Measurements from ENCODE around the gene SDK1. TPM values are rescaled to one million over a fixed set of nuclear protein-coding genes. Genes with fewer than 3 reads are reported as not detected.
"Not testable (repeated sequence)": the region's sequence is repeated elsewhere in the genome, so short reads cannot be mapped to it uniquely, and the experiment has no call there.

Gene SDK1
- polyA plus RNA-seq, 1 donor: 7.1 TPM

DNA sequence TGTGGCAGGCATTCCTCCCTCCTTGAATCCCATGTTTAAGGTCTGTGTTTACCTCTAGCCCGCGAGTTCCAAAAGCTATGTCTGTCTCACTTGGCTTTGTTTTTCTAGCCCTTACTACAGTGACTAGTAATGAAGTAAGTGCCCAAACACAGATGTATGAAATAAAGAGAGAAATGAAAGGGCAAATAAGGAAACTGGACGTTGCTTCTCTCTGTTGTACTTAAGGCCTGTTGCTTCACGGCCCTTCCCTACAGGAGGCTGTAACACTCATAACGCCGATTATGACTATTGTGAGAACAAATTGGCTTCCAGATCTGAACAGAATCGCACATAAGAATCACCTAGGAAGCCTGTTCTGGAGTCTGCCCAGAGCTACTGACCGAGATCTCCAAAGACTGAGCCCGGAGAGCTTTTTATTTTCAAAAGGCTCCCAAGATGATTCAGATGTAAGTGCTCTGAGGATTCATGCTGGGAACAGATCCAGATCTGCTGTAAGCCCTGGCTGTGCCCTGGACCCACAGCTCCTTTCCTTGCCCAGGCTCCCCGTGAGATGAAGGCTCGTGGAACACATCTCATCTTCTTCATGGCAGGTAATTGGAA is 432.6 kb downstream of the SDK1 start:
- DNase-seq: no peak

DNA sequence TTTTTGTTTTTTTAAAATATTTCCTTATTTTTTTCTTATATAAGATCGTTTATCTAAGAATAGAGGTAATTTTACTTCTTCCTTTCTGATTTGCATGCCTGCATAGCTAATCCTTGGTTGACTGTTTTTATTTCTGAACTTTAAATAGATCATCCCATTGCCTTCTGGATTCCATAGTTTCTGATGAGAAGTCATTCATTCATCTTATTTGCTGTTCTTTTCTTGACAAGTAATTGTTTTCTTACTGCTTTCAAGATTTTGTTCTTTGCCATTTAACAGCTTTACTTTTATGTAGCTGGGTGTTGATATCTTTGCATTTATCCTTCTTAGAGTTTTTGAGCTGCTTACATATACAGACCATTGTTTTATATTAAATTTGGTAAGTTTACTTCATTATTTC is 437.9 kb downstream of the SDK1 start:
- no peak for DNase-seq

DNA sequence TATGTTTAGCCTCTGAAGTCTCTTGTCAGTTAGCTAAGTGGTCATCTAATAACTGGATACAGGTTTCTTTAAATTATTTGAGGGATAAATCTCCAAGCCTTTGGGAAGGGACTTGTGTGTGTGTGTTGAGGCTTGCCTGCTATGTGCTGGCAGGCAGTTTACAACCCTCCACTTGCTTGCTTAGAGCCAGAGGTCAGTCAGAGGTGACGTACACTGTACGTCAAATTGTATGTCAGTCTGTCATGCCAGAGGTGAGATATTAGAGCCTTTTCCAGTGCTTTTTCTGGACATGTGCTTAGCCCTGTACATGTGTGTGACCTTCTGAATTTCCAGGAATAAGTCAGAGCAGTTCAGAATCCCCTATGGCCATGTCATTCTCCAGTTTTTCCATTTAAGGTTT is 438.9 kb downstream of the SDK1 start:
- DNase-seq: no peak

DNA sequence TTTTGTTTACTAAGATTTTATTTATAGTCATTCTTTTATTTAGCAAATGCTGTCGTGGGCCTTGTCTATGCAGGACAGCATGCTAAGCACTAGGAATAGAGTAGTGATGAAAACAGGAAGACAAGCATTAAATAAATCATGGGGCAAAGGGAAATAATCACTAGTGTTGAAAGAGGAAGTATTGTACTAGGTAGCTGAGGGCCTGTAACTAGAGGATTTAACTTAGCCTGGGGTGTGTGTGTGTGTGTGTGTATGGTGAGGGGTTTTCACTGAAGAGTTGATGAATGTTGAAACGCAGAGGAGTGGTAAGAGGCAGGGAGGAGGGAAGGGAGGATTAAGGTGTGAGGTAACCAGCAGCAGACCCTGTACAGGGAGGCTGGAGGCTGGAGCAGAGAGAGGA is 446.4 kb downstream of the SDK1 start:
- no peak for DNase-seq

DNA sequence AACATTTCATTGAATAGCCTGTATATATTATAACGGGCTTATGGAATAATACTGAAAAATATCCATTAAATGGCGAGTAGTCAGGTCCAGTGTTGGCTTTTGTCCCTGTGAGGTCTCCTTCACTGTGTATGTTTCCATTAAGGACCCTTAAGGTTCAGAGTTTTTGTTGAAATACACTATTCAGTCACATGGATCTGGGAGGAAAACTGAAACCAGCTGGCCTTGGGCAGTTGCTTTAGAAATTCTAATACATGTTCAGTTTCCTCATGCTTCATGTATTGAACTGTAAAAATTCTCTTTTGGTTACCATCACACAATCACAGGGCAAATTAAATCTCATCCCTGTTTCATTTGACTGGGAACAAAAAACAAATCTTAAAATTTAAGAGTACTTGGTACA is 447.3 kb downstream of the SDK1 start:
- DNase-seq: no peak

DNA sequence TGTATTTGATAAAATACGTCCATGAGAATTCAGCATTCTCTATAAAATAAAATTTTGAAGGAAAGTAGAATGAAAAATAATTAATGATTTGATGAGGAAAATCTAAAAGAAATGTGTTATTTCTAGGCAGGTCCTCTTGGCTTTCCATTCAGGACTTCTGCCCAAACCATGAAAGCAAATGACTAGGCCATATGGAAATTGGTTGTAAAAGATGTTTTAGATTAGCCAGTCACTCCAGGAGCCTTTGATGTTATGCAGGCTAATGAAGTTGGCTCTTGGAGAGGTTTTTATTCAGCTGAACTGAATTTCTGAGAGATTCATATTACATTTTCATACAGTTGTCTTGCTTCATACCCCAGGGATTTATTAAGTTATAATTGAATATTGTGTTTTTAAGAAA is 452.8 kb downstream of the SDK1 start:
- DNase-seq: no peak

DNA sequence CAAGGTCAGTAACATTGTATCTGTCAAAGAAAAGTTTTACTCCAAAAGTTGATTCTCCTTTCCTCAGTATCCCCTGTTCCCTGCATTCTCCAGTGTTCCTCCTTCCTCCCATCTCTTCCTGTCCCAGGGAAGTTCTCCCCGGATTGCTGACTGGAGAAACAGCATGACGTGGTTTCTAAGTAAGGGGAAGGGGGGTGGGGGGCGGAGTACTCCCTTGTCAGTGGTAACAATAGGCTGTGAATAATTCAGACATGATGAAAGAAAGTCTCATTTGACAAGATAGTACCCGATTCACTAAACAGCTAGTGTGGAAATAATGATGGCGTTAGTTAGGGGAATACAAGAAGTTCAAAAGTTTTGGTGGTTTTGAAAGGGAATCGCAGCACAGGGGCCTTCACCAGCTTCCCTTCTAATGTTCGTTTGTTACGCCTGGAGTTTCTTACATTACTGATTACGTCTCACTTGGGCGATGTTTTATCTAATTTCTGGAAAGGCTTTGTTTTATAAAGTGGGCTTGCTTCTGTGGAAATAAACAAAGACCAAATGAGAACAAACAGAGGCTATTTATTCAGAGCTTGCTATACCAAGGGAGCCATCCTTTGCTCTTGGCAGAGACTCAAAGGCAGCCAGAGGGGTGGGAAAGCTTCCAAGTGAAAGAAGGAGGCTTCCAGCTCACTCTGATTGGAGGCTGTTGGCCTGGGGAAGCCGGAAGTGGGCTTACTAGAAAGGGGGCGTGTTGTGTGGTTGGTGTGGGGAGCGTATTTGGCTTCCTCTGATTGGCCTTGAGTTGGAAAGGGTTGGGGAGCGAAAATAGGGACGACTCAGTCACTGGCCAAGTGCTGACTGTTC is 453.7 kb downstream of the SDK1 start:
- no peak for DNase-seq

DNA sequence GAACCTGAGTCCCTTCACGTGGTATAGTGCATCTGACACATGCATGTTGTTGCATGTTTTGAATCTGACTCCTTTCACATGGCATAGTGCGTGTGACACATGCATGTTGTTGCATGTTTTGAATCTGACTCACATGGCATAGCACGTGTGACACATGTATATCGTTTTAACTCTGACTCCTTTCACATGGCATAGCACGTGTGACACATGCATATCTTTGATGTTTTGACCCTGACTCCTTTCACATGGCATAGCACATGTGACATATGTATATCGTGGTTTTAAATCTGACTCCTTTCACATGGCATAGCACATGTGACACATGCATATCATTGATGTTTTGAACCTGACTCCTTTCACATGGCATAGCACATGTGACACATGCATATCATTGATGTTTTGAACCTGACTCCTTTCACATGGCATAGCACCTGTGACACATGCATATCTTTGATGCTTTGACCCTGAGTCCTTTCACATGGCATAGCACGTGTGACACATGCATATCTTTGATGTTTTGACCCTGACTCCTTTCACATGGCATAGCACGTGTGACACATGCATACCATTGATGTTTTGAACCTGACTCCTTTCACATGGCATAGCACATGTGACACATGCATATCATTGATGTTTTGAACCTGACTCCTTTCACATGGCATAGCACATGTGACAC is 454.9 kb downstream of the SDK1 start:
- not testable (repeated sequence) for DNase-seq

DNA sequence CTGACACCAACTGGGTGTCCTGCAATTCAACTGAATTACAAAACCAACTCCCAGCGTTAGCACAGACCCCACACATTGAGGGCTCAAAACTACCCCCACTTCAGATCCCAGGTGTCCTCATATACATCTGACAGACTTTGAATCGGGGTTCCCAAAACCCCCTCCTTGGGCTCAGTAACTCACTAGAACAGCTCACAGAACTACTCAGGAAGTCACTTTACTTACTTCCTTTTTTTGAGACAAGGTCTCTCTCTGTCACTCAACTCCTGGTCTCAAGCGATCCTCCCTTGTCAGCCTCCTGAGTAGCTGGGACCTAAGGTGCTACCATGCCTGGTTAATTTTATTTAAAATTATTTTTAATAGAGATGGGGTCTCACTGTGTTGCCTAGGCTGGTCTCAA is 456.0 kb downstream of the SDK1 start:
- DNase-seq: no peak

DNA sequence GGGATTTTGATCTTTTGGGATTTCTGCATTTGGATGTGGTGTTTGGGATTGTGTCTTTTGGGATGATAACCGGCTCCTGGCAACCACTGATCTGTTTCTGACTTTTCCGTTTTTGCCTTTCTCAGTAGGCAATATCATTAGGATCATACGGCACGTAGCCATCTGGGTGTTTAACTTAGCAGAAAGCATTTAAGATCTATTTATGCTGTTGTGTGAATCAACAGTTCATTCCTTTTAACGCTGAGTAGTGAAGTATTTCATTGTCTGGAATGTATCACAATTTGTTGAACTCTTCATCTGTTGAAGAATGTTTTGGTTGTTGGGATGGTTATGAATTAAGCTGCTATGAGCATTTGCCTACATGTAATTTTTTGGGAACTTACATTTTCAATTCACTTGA is 459.6 kb downstream of the SDK1 start:
- no peak for DNase-seq

DNA sequence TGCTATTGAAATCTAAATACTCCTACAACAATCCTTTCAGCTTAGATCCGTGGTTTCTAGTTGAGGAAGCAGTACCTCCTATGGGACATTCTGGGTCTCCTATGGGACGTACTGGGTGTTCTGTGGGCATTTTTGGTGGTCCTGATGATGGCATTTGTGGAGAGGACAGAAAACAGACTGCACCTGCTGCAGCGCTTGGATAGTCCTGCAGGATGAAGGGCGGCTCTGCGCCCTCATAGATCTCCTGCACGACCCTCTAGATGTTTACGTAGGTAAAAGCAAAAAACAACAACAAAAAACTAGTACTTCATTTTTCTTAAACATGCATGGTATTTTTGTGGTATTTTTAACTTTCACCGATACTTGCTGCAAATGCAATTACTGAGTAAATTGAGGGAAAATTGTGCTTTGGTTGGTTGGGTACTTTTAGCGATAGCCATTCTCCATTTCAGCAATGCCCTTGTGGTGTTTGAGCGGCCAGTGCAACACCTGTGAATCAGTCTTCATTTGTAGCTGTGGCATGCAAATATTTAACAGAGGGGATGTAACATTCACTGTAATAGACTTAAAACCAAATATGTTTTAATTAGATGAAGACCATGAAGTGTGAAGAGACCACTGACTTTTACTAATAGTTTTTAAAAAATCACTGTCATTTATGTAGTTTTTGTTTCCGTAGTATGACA is 461.2 kb downstream of the SDK1 start:
- no peak for DNase-seq

DNA sequence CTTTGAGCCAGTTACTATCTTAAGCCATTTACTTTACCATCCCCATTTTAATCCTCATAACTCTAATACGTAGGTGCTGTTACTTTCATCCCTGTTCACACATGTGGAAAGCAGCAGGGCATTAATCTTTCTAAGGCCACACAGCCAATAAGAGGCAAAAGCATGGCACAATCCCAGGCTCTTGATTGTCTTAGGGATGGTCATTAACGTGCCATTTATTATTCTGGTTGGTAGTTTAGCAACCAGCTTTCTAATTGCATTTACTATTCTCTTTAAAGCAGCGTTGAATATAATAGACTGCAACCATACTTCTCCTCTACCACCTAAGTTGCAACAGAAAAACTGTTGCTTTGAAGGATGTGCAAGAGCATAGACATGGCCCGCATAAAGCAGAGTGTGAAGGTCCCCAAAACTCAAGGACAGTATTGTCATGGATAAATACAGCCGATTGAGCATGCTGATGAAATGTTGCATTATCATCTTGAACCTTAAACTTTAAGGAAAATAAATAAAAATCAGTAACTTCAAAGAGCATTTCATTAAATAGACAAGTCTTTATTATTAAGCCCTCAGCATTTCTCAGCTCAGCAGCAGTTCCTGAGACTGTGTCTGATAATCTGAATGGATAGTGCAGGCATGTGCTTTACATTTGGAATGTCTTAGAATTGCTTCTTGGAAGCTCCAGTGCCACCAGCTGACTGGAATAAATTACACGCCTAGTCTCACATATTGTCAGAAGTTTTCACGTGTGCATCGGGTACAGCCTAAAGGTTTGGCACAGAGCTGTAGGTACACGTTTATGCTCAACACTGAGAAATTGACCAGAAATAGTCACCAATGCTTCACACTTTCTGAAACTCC is 467.1 kb downstream of the SDK1 start:
- DNase-seq: no peak

DNA sequence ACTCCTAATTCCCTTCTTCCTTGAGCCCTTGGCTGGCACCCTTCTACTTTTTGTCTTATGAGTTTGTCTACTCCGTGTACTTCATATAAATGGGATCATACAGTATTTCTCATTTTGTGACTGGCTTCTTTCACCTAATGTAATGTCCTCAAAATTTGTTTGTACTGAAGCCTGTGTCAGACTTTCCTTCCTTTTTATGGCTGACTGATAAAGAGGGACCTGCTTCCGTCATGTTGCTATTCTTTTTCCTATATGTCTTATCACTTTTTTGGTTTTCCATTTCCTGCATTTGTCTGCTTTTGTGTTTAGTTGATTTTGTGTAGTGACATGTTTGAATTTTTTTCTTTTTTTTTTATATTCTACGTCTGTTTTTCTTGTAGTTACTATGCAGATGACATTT is 470.9 kb downstream of the SDK1 start:
- no peak for DNase-seq

DNA sequence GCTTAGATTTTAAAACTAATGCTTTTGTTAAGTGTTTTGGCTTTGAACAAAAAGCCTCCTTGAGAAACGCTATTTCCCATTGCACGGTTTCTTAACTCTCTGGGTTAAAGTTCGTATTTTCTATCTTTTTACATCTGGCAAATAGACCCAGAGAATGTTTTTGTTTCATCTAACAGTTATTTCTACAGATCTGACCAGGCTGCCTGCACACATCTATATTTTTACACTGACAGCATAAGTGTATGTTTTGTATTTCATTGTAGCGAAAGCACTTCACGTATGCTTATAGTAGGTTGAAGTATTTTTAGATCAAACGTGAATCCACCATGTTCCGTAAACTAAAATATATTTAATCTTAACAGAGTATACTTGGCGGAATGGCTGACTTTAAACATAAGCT is 477.3 kb downstream of the SDK1 start:
- no peak for DNase-seq

DNA sequence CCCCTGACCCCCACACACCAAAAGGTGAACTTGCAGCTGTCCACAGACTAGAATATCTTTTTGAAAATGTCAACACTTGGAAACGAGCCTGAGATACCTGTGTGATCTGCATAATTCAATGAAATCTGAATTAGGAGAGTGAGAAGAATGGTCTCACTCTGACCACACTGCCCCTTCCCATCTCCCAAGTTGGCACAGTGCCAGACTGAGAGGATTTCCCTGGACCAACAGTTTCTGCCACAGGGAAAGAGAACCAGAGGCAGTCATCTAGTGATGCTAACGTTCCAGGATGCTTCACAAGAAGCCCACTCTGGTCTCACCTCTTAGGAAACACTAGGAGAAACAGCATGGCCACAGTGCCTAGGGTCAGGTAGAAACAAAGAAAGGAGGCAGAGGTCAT is 479.0 kb downstream of the SDK1 start:
- no peak for DNase-seq

DNA sequence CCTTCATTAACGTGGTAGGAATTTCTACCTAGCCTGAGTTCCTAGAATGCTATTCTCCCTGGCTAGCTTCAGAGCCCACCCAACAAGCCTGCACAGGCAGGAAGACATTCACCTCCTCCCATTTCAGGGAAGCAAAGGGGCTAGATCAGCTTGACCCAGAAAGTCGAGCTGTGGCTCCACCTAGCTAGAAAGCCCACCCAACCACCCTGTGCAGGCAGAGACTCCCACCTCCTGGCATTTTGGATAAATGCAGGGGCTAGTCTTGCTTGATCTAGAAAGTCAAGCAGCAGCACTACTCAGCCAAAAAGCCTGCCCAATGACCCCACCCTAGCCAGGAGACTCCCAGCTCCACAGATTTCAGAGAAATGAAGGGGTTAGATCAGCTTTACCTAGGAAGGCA is 479.5 kb downstream of the SDK1 start:
- DNase-seq: no peak

DNA sequence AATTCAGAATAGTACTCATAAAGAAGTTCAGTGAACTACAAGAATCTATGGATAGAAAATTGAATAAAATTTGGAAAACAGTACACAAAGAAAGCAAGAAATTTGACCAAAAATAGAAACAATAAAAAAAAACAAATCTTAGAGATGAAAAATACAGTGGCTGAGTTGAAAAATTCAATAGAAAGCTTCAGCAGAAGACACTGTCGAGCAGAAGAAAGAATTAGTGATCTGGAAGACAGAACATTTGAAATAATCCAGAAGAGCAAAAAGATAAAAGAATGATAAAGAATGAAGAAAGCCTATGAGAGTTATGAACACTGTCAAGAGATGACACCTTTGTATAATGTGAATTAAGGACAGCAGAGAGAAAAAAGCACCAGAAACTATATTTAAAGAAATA is 480.6 kb downstream of the SDK1 start:
- no peak for DNase-seq

DNA sequence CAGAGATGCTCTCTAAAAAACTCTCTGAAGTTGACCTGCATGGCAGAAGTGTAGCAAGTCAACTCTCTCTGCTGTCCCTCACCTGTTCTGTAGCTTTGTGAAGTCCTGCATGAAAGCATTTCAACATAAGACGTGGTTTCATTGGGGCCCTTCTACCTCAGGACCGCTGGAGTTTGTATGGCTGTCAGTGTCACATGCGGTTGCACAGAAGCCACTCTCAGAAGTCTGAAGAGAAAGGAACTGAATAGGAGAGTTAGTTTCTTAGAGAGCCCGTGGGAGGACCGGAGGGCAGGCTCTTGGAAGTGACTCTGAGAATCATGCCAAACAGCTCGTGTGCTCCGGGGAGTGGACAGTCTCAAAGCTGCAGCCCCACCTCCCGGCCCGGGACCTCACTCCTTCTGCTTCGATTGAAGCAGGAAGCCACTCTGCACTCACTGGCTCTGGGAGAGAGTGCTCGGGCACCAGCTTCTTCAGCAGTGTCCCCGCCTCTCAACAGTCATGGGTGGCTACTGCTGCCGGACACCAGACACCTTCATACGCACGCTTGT is 486.7 kb downstream of the SDK1 start:
- DNase-seq: peak; percentile 19

DNA sequence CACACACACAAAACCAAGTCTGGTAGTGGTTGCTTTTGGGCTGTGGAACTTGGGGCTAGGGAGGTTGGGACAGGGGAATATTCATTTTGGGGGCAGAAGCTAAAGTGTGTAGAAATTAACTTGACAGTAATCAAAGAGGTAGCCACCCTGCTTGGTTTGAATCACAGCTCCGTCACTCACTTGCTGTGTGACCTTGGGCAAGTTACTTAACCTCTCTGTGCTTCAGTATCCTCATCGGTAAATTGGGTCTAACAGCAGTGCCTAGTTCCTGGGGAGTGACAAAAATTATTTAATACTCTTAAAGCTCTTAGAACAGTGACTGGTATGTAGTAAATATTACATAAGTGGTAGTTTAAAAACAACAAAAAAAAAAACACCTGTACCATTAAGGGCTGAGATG is 489.8 kb downstream of the SDK1 start:
- DNase-seq: no peak

DNA sequence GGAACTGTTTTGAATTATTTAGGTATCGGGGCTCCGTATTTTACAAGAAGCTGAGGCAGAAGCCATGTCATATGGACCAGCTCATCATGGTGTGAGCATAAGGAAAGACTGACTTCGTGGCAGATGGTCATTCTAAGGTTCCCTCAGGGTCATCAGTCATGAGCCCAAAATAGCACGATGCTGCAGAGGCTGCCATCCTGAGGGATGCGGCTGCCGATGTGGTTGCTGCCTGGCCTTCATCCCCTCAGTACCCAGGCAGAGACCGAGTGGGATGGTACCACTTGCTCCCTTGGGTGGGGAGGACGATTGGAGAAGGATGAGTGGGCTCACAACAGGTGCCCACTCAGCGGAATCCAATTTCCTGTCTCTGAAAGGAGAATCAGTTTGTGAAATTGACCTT is 490.3 kb downstream of the SDK1 start:
- no peak for DNase-seq

DNA sequence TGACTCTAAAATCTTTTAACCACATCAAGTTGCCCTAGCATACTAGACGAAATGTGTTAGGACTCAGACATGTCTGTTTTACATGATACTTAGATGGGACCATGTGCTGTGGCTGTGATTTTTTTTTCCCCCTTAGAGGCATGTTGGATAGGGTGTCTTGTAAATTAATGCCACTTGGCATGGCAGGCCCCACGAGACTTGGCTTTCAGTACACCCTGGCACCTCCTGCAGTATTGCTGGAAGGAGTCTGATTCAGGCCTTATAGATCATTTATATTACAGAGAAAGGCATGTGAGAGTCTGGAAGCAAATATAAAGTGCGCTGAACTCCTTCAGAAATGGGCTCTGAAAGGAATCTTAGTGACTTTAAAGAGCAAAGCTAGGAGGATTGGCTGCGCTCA is 494.1 kb downstream of the SDK1 start:
- DNase-seq: no peak

DNA sequence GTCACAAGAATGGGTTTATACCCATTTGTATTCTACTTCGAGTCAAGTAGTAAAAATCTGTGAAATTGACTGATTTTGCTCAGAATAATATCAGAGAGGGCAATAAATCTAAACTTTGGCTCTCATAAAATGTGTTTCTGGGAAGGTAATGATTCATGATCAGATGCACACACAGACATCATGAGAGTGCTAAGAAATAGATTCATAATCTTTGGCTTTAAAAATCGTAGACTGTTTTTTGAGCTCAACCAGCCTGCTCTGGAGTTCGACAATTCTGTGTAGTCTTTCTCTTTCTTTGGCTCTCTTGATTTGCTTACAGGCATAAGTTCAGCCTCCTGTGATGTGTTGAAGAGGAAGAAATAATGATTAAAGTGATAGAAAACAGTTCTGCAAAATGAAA is 494.7 kb downstream of the SDK1 start:
- no peak for DNase-seq
